ENCODE results near the gene RASGRF1. TPM values are rescaled to one million over a fixed set of nuclear protein-coding genes. Genes with fewer than 3 reads are reported as not detected.

Gene RASGRF1, protein sequence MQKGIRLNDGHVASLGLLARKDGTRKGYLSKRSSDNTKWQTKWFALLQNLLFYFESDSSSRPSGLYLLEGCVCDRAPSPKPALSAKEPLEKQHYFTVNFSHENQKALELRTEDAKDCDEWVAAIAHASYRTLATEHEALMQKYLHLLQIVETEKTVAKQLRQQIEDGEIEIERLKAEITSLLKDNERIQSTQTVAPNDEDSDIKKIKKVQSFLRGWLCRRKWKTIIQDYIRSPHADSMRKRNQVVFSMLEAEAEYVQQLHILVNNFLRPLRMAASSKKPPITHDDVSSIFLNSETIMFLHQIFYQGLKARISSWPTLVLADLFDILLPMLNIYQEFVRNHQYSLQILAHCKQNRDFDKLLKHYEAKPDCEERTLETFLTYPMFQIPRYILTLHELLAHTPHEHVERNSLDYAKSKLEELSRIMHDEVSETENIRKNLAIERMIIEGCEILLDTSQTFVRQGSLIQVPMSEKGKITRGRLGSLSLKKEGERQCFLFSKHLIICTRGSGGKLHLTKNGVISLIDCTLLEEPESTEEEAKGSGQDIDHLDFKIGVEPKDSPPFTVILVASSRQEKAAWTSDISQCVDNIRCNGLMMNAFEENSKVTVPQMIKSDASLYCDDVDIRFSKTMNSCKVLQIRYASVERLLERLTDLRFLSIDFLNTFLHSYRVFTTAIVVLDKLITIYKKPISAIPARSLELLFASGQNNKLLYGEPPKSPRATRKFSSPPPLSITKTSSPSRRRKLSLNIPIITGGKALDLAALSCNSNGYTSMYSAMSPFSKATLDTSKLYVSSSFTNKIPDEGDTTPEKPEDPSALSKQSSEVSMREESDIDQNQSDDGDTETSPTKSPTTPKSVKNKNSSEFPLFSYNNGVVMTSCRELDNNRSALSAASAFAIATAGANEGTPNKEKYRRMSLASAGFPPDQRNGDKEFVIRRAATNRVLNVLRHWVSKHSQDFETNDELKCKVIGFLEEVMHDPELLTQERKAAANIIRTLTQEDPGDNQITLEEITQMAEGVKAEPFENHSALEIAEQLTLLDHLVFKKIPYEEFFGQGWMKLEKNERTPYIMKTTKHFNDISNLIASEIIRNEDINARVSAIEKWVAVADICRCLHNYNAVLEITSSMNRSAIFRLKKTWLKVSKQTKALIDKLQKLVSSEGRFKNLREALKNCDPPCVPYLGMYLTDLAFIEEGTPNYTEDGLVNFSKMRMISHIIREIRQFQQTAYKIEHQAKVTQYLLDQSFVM (N-terminal part only)
- total RNA-seq (2014; rRNA removed) (not detected in 2 replicates), Bru-seq, nascent RNA (percentile 0 among the genes with signal in this experiment), BruChase-seq, experiment 1, labeled RNA remaining after a 6-hour chase (not detected), BruChase-seq, experiment 2, labeled RNA remaining after a 2-hour chase (not detected)
- long read RNA-seq: 0 reads

GRCh38 chr15:79090487-79091203, at the start of gene RASGRF1:
Gene RASGRF1 (minus strand): TSS chr15:79090780. CDS start chr15:79090498, 282 bp downstream.
- H3K4me2 ChIP-seq (ENCODE audit: low read length): peak within 1 kb of the TSS; percentile 41; the same call in 1 of the 2 replicates

GRCh38 chr15:79136434-79137046, 46.0 kb upstream of the RASGRF1 start:
- ChIA-PET POLR2A (ENCODE audit: unreplicated experiment) (interaction anchor here (0.5 kb wide), 1 partner anchor 257 kb away, joined by 8 read pairs; no protein-coding TSS in a partner anchor), CTCF (no interaction called here)
- Histone ChIP-seq H3K4me2 (ENCODE audit: low read length) (no peak overlapping the region), H3F3A (ENCODE audit: low read length, unreplicated experiment) (no peaks in the 10 kb centered on the region), H2AFZ (ENCODE audit: low read length) (no peak overlapping the region), H3K9ac (ENCODE audit: low read length) (no peak overlapping the region), H3K27me3 (ENCODE audit: low read length) (peaks cover 46% of the 10 kb centered on the region), H3K79me2 (ENCODE audit: low read length) (no peaks in the 10 kb centered on the region), H3K36me3 (ENCODE audit: low read depth, low read length) (no peaks in the 10 kb centered on the region), H3K9me2 (replicated peaks; ENCODE audit: low read length) (no peaks in the 10 kb centered on the region), H3K9me3 (ENCODE audit: low read length) (no peaks in the 10 kb centered on the region; the same call in 1 of the 2 replicates), H3K4me1 (ENCODE audit: insufficient read depth, low read length) (no peaks in the 10 kb centered on the region), H3K4me3 (ENCODE audit: low read length) (no peak overlapping the region), H4K20me1 (ENCODE audit: low read length) (no peaks in the 10 kb centered on the region), H3K27ac (ENCODE audit: low read length) (no peak overlapping the region)
- DNase-seq: no peak
- no peak for TF ChIP-seq EZH2phosphoT487 (IDR thresholded peaks at IDR 0.05; ENCODE audit: borderline replicate concordance, low read length)
- BruUV-seq (replicated peaks): no TSS peak
- ATAC-seq: no peak
- intact Hi-C loops (cut with micrococcal nuclease): no loop called here

More at GRCh38 chr15:79090487-79091203, at the start of gene RASGRF1:
- Histone ChIP-seq H3K9ac (ENCODE audit: low read length) (no peak within 1 kb of the TSS), H3K79me2 (ENCODE audit: low read length) (no peaks in the 10 kb centered on the region), H4K20me1 (ENCODE audit: low read length) (no peaks in the 10 kb centered on the region), H3K36me3 (ENCODE audit: low read depth, low read length) (no peaks in the 10 kb centered on the region), H3K27me3 (ENCODE audit: low read length) (peaks cover 62% of the 10 kb centered on the region), H3K4me1 (ENCODE audit: insufficient read depth, low read length) (no peaks in the 10 kb centered on the region), H3F3A (ENCODE audit: low read length, unreplicated experiment) (no peaks in the 10 kb centered on the region), H3K9me3 (ENCODE audit: low read length) (no peaks in the 10 kb centered on the region), H3K9me2 (replicated peaks; ENCODE audit: low read length) (no peaks in the 10 kb centered on the region), H2AFZ (ENCODE audit: low read length) (no peak within 1 kb of the TSS), H3K27ac (ENCODE audit: low read length) (no peak within 1 kb of the TSS), H3K4me3 (ENCODE audit: low read length) (no peak within 1 kb of the TSS)
- CTCF ChIA-PET: no interaction called here
- ATAC-seq (no peak), DNase-seq (no peak)
- TF ChIP-seq, protein P1, sequence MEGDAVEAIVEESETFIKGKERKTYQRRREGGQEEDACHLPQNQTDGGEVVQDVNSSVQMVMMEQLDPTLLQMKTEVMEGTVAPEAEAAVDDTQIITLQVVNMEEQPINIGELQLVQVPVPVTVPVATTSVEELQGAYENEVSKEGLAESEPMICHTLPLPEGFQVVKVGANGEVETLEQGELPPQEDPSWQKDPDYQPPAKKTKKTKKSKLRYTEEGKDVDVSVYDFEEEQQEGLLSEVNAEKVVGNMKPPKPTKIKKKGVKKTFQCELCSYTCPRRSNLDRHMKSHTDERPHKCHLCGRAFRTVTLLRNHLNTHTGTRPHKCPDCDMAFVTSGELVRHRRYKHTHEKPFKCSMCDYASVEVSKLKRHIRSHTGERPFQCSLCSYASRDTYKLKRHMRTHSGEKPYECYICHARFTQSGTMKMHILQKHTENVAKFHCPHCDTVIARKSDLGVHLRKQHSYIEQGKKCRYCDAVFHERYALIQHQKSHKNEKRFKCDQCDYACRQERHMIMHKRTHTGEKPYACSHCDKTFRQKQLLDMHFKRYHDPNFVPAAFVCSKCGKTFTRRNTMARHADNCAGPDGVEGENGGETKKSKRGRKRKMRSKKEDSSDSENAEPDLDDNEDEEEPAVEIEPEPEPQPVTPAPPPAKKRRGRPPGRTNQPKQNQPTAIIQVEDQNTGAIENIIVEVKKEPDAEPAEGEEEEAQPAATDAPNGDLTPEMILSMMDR (conservative IDR thresholded peaks at IDR 0.05; ENCODE audit: low read depth, low read length): no peak
- no peak for TF ChIP-seq EZH2phosphoT487 (IDR thresholded peaks at IDR 0.05; ENCODE audit: borderline replicate concordance, low read length)
- no TSS peak for BruUV-seq (replicated peaks)
- POLR2A ChIA-PET (ENCODE audit: unreplicated experiment): no interaction called here
- intact Hi-C loops (cut with micrococcal nuclease): no loop called here
